ENCODE data around the gene SLC44A1.

GRCh38 chr9:105330201-105330600 is 85.8 kb downstream of the SLC44A1 start:
- TF ChIP-seq CTCF (IDR thresholded peaks at IDR 0.05) = no peak
- no peak for TF ChIP-seq POLR2A (IDR thresholded peaks at IDR 0.05)
